CD14-positive monocyte (primary cell): Measurements from ENCODE around the gene TRPM7. TPM values are rescaled to one million over a fixed set of nuclear protein-coding genes. Genes with fewer than 3 reads are reported as not detected.

Source experiments
- DNase-seq, 3 donors: peaks; one replicate each; pipeline ENCODE4 v3.0.0-alpha.2; 2011 to 2022
- H2AFZ ChIP-seq: 2 replicates; pipeline ENCODE4 v1.6.0; 2012; ENCODE audit warnings: mild to moderate bottlenecking, low read depth, low read length, inconsistent platforms; ENCODE audit not compliant: insufficient read depth, poor library complexity, severe bottlenecking
- H3K27ac ChIP-seq, 2 donors: 1 replicate in 1 of 2; 2 replicates in 1 of 2; pipeline ENCODE4 v1.5.1; 2012 to 2013; ENCODE audit warnings: low read length in 2 of 2, control low read depth in 1 of 2, inconsistent platforms in 1 of 2, low read depth in 1 of 2, mild to moderate bottlenecking in 1 of 2
- H3K27me3 ChIP-seq, 2 donors: one replicate each; pipeline versions ENCODE4 v1.6.0 to v1.6.1; 2011 to 2013; ENCODE audit warnings: low read length in 2 of 2; ENCODE audit not compliant: control insufficient read depth in 2 of 2, insufficient read depth in 2 of 2
- H3K36me3 ChIP-seq, 2 donors: replicated peaks in 1 of 2; 1 replicate in 1 of 2; 2 replicates in 1 of 2; pipeline versions ENCODE4 v1.5.1 to v1.6.1; 2012 to 2013; ENCODE audit warnings: low read length in 2 of 2, control low read depth in 1 of 2, inconsistent platforms in 1 of 2, mild to moderate bottlenecking in 1 of 2; ENCODE audit not compliant: insufficient read depth in 2 of 2, control insufficient read depth in 1 of 2
- H3K4me1 ChIP-seq, 2 donors: 1 replicate in 1 of 2; 2 replicates in 1 of 2; pipeline versions ENCODE4 v1.5.1 to v1.6.1; 2012 to 2013; ENCODE audit warnings: low read length in 2 of 2, control low read depth in 1 of 2, inconsistent platforms in 1 of 2, mild to moderate bottlenecking in 1 of 2, moderate library complexity in 1 of 2; ENCODE audit not compliant: insufficient read depth in 2 of 2, control insufficient read depth in 1 of 2
- H3K4me2 ChIP-seq: replicated peaks from 2 replicates; pipeline ENCODE3; 2012; ENCODE audit warnings: low read length, moderate library complexity, mild to moderate bottlenecking; ENCODE audit not compliant: poor library complexity, severe bottlenecking; ENCODE audit errors: extremely low read depth
- H3K4me3 ChIP-seq, 3 experiments: fragments of 200-600 bp in 1 of 3; sonication (generic) in 1 of 3; replicated peaks in 1 of 3; 1 replicate in 2 of 3; 2 replicates in 1 of 3; pipeline ENCODE4 v1.5.1; 2011 to 2013; ENCODE audit warnings: low read length in 3 of 3, mild to moderate bottlenecking in 3 of 3, control low read depth in 2 of 3, low read depth in 2 of 3, inconsistent platforms in 1 of 3, moderate library complexity in 1 of 3
- H3K79me2 ChIP-seq: 2 replicates; pipeline ENCODE4 v1.6.0; 2012; ENCODE audit warnings: mild to moderate bottlenecking, control low read depth, inconsistent platforms, low read length, moderate library complexity; ENCODE audit not compliant: insufficient read depth
- H3K9ac ChIP-seq: 2 replicates; pipeline ENCODE4 v1.6.0; 2017; ENCODE audit warnings: low read length, mild to moderate bottlenecking; ENCODE audit not compliant: insufficient read depth, poor library complexity, severe bottlenecking
- H3K9me3 ChIP-seq, 2 donors: replicated peaks in 1 of 2; 1 replicate in 1 of 2; 2 replicates in 1 of 2; pipeline versions ENCODE4 v1.5.1 to v1.6.1; 2012 to 2013; ENCODE audit warnings: low read length in 2 of 2, control low read depth in 1 of 2; ENCODE audit not compliant: control insufficient read depth in 1 of 2, insufficient read depth in 1 of 2
- H4K20me1 ChIP-seq: 2 replicates; pipeline ENCODE4 v1.6.0; 2012; ENCODE audit warnings: mild to moderate bottlenecking, low read length, control low read depth, moderate library complexity; ENCODE audit not compliant: insufficient read depth
- H3K27ac Mint-ChIP-seq, 7 donors: one replicate each; pipeline ENCODE4 v1.8.0; 2020; ENCODE audit warnings: mild to moderate bottlenecking in 7 of 7, mixed read lengths in 7 of 7, moderate library complexity in 6 of 7, inconsistent platforms in 2 of 7
- H3K27me3 Mint-ChIP-seq, 3 donors: one replicate each; pipeline ENCODE4 v1.8.0; 2021 to 2022; ENCODE audit warnings: low read depth in 3 of 3, mild to moderate bottlenecking in 3 of 3, mixed read lengths in 3 of 3, moderate library complexity in 3 of 3, inconsistent platforms in 1 of 3
- H3K36me3 Mint-ChIP-seq, 2 donors: one replicate each; pipeline ENCODE4 v1.8.0; 2020; ENCODE audit warnings: mixed read lengths in 2 of 2, inconsistent platforms in 1 of 2, mild to moderate bottlenecking in 1 of 2
- H3K4me1 Mint-ChIP-seq: one replicate; pipeline ENCODE4 v1.8.0; 2020; ENCODE audit warnings: mild to moderate bottlenecking, mixed read lengths
- H3K4me3 Mint-ChIP-seq, 2 donors: one replicate each; pipeline ENCODE4 v1.8.0; 2020; ENCODE audit warnings: mild to moderate bottlenecking in 2 of 2, mixed read lengths in 2 of 2, moderate library complexity in 1 of 2
- H3K9me3 Mint-ChIP-seq, 7 donors: one replicate each; pipeline ENCODE4 v1.8.0; 2020 to 2022; ENCODE audit warnings: mixed read lengths in 7 of 7, mild to moderate bottlenecking in 6 of 7, moderate library complexity in 6 of 7, inconsistent platforms in 2 of 7
- CTCF ChIP-seq: fragments of 200-600 bp; IDR thresholded peaks from one replicate; pipeline ENCODE4 v1.8.0; 2022; ENCODE audit warnings: antibody characterized with exemption, mild to moderate bottlenecking
- WGBS: methylation state at CpG from one replicate; pipeline ENCODE4 v1.1.5; 2013; ENCODE audit warnings: missing lambda C conversion rate; ENCODE audit not compliant: insufficient coverage; 5-methylcytosine and 5-hydroxymethylcytosine counted together
- intact Hi-C, 2 donors: fragments of 100-400 bp; cut with micrococcal nuclease; formaldehyde crosslinking; loops; one replicate each; pipeline versions ENCODE4 v1.15.0 to v1.15.1; 2023
- polyA plus RNA-seq, 3 donors: library from polyadenylated mRNA; depleted of rRNA in 1 of 3; unstranded in 2 of 3; stranded (reverse) in 1 of 3; fragments of 300-500 nt in 2 of 3; fragments of >200 nt in 1 of 3; fragmentation: Illumina TruSeq in 2 of 3; gene quantifications; 1 replicate in 2 of 3; 2 replicates in 1 of 3; pipeline ENCODE4 v1.2.3, GENCODE V29; 2012 to 2021

The TRPM7 gene
- polyA plus RNA-seq, 3 donors: 5.5 to 22.4 (median 8.1) TPM

- Histone ChIP-seq H3K4me2 (no peak overlapping the region), H2AFZ (no peak overlapping the region), H3K9me3 (no peaks in the 10 kb centered on the region), H4K20me1 (peaks cover 95% of the 10 kb centered on the region), H3K27ac (peak overlapping the region in 1 of 2 donors; percentile 38), H3K27me3 (no peaks in the 10 kb centered on the region), H3K9ac (no peak overlapping the region), H3K4me3 (no peak overlapping the region), H3K36me3 (peaks cover 5 to 50% of the 10 kb centered on the region in 2 donors), H3K79me2 (peaks cover 99% of the 10 kb centered on the region), H3K4me1 (no peaks in the 10 kb centered on the region)
- no peak for DNase-seq
- intact Hi-C loops: loop anchor here in 1 of 2 donors (5.0 kb wide), 1 partner anchor 230 kb away; the partner anchor contains the start of gene AP4E1
- peaks cover 18 to 29% of the 10 kb centered on the region in 2 donors for H3K36me3 Mint-ChIP-seq
- H3K27ac Mint-ChIP-seq: peak overlapping the region in 3 of 7 donors; percentile 12 to 86 (median 38)
- peaks cover 11% of the 10 kb centered on the region for H3K4me1 Mint-ChIP-seq
- WGBS: no CpG with 5 or more reads among the region's 6 CpGs
- no peak overlapping the region for H3K4me3 Mint-ChIP-seq
- peaks cover 0 to 2% (median 0%) of the 10 kb centered on the region in 7 donors for H3K9me3 Mint-ChIP-seq
- H3K27me3 Mint-ChIP-seq: no peaks in the 10 kb centered on the region
- no peak for TF ChIP-seq CTCF
Measured at GRCh38 chr15:50676799-50677483, 9.7 kb downstream of the TRPM7 start.

GRCh38 chr15:50675535-50676144, 11.0 kb downstream of the TRPM7 start:
- Histone ChIP-seq H3K79me2 (peaks cover 99% of the 10 kb centered on the region), H3K4me3 (no peak overlapping the region), H3K27ac (peak overlapping the region in 1 of 2 donors; percentile 47), H3K9ac (no peak overlapping the region), H3K9me3 (no peaks in the 10 kb centered on the region), H3K4me2 (no peak overlapping the region), H3K4me1 (no peaks in the 10 kb centered on the region), H3K36me3 (peaks cover 4 to 50% of the 10 kb centered on the region in 2 donors), H3K27me3 (no peaks in the 10 kb centered on the region), H2AFZ (no peak overlapping the region), H4K20me1 (peaks cover 95% of the 10 kb centered on the region)
- Mint-ChIP-seq H3K4me1 (peaks cover 6% of the 10 kb centered on the region), H3K4me3 (no peak overlapping the region), H3K36me3 (peaks cover 14 to 33% of the 10 kb centered on the region in 2 donors), H3K27me3 (no peaks in the 10 kb centered on the region), H3K27ac (no peak overlapping the region), H3K9me3 (peaks cover 0 to 2% (median 0%) of the 10 kb centered on the region in 7 donors)
- intact Hi-C loops: loop anchor here (1.0 to 5.0 kb wide), 2 partner anchors 232 to 233 kb away; partner anchors contain the start of gene AP4E1 (in 2 of the 2)
- DNase-seq: peak; percentile 8 to 21 (median 13)
- peak; percentile 94 for TF ChIP-seq CTCF
